Caco-2 (cell line): Measurements from ENCODE around the gene ERFE. TPM values are rescaled to one million over a fixed set of nuclear protein-coding genes. Genes with fewer than 3 reads are reported as not detected.

Source experiments
- BruUV-seq: library from RNA; stranded (reverse); fragments of 400-500 nt; replicated peaks from 2 replicates; lab custom pipeline; 2021; lab: Mats Ljungman, UMichigan
- CTCF ChIA-PET: fragments of 300-600 bp; sonication (Branson Sonifier 250); formaldehyde crosslinking; loops from one replicate; lab custom pipeline; 2022; ENCODE audit warnings: antibody characterized with exemption; lab: Charles Lee
- POLR2A ChIA-PET: fragments of 300-600 bp; sonication (Branson Sonifier 250); formaldehyde crosslinking; loops from one replicate; lab custom pipeline; 2022; ENCODE audit warnings: antibody characterized with exemption; lab: Charles Lee
- DNase-seq, 2 experiments: peaks; one replicate each; pipeline versions ENCODE4 v3.0.0 to v3.0.0-alpha.2; 2020 to 2022
- H3K27me3 ChIP-seq: replicated peaks from 2 replicates; pipeline ENCODE4 v1.6.0; 2011; ENCODE audit warnings: low read length; ENCODE audit not compliant: control insufficient read depth, insufficient read depth
- H3K36me3 ChIP-seq: 2 replicates; pipeline ENCODE4 v1.5.1; 2011; ENCODE audit warnings: low read length; ENCODE audit not compliant: control insufficient read depth, insufficient read depth
- H3K4me1 ChIP-seq: fragments of 250-450 bp; sonication (Bioruptor Pico); 2 replicates; pipeline ENCODE4 v1.5.1; 2020; ENCODE audit warnings: mild to moderate bottlenecking
- H3K4me3 ChIP-seq: 2 replicates; pipeline ENCODE4 v1.5.1; 2011; ENCODE audit warnings: low read depth, mild to moderate bottlenecking, control low read depth, low read length
- H3K9me3 ChIP-seq: fragments of 250-450 bp; sonication (Bioruptor Pico); 2 replicates; pipeline ENCODE4 v1.5.1; 2020; ENCODE audit warnings: mild to moderate bottlenecking, moderate library complexity
- H3K27ac Mint-ChIP-seq: one replicate; pipeline ENCODE4 v1.8.0; 2022; ENCODE audit warnings: mixed read lengths; ENCODE audit not compliant: unreplicated experiment
- H3K27me3 Mint-ChIP-seq: one replicate; pipeline ENCODE4 v1.8.0; 2022; ENCODE audit warnings: mixed read lengths; ENCODE audit not compliant: insufficient read depth, unreplicated experiment
- H3K36me3 Mint-ChIP-seq: one replicate; pipeline ENCODE4 v1.8.0; 2022; ENCODE audit warnings: mild to moderate bottlenecking, mixed read lengths; ENCODE audit not compliant: insufficient read depth, unreplicated experiment
- H3K4me1 Mint-ChIP-seq: one replicate; pipeline ENCODE4 v1.8.0; 2022; ENCODE audit warnings: low read depth, mixed read lengths; ENCODE audit not compliant: unreplicated experiment
- H3K4me3 Mint-ChIP-seq: one replicate; pipeline ENCODE4 v1.8.0; 2022; ENCODE audit warnings: mild to moderate bottlenecking, moderate library complexity, mixed read lengths; ENCODE audit not compliant: unreplicated experiment
- H3K9me3 Mint-ChIP-seq: one replicate; pipeline ENCODE4 v1.8.0; 2022; ENCODE audit warnings: mixed read lengths; ENCODE audit not compliant: unreplicated experiment
- intact Hi-C: fragments of 100-400 bp; cut with micrococcal nuclease; formaldehyde crosslinking; loops from one replicate; pipeline ENCODE4 v1.10.0; 2022; ENCODE audit not compliant: unreplicated experiment
- total RNA-seq: library from RNA; stranded (reverse); gene quantifications from 2 replicates; pipeline ENCODE4 v1.2.3, GENCODE V29; 2022
- TF ChIP-seq, protein P1 (sequence below), 2 experiments: fragments of 200-600 bp in 1 of 2; IDR thresholded peaks; 1 replicate in 1 of 2; 2 replicates in 1 of 2; pipeline versions ENCODE4 v1.5.1 to v1.8.0; 2011 to 2022; ENCODE audit warnings: antibody characterized with exemption in 1 of 2, control low read depth in 1 of 2, inconsistent platforms in 1 of 2, low read depth in 1 of 2, low read length in 1 of 2, mild to moderate bottlenecking in 1 of 2, moderate library complexity in 1 of 2; ENCODE audit not compliant: insufficient read depth in 1 of 2, severe bottlenecking in 1 of 2, unreplicated experiment in 1 of 2

Gene ERFE
- total RNA-seq, 1 experiment from 2014 or later = 1.4 TPM

DNA sequence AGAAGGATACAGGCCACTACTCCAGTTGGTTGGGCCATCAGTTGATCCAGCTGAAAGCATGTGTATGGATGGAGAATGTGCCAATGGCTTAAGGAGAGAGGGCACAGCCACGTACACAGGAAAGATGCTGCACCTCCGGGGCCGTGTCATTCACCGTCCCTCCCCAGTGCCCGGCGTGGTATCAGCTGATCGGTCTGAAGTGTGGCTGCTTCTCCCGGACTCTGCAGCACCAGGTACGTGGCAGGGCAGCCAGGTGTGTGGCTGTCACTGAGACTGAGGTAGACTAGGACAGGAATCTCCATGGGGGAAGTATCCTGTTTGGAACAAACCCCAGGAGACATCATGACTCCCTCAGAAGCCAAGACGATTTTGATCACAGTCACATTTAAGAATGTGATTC lies 4.2 kb upstream of the ERFE start:
- Mint-ChIP-seq H3K4me1 (no peaks in the 10 kb centered on the region), H3K9me3 (no peaks in the 10 kb centered on the region), H3K27me3 (no peaks in the 10 kb centered on the region), H3K4me3 (no peak overlapping the region), H3K27ac (no peak overlapping the region), H3K36me3 (peaks cover 4% of the 10 kb centered on the region)
- intact Hi-C loops = loop anchor here (10.0 kb wide), 1 partner anchor 300 kb away; the partner anchor contains the start of gene RAMP1
- no TSS peak for BruUV-seq
- TF ChIP-seq, protein P1, sequence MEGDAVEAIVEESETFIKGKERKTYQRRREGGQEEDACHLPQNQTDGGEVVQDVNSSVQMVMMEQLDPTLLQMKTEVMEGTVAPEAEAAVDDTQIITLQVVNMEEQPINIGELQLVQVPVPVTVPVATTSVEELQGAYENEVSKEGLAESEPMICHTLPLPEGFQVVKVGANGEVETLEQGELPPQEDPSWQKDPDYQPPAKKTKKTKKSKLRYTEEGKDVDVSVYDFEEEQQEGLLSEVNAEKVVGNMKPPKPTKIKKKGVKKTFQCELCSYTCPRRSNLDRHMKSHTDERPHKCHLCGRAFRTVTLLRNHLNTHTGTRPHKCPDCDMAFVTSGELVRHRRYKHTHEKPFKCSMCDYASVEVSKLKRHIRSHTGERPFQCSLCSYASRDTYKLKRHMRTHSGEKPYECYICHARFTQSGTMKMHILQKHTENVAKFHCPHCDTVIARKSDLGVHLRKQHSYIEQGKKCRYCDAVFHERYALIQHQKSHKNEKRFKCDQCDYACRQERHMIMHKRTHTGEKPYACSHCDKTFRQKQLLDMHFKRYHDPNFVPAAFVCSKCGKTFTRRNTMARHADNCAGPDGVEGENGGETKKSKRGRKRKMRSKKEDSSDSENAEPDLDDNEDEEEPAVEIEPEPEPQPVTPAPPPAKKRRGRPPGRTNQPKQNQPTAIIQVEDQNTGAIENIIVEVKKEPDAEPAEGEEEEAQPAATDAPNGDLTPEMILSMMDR (IDR thresholded peaks at IDR 0.05; ENCODE audit: insufficient read depth in 1 of 2, low read depth in 1 of 2, low read length in 1 of 2, severe bottlenecking in 1 of 2, unreplicated experiment in 1 of 2) = no peak
- Histone ChIP-seq H3K9me3 (no peaks in the 10 kb centered on the region), H3K4me3 (no peak overlapping the region), H3K4me1 (no peaks in the 10 kb centered on the region), H3K36me3 (no peaks in the 10 kb centered on the region), H3K27me3 (no peaks in the 10 kb centered on the region)
- CTCF ChIA-PET = no interaction called here
- POLR2A ChIA-PET = no interaction called here
- DNase-seq = no peak

DNA sequence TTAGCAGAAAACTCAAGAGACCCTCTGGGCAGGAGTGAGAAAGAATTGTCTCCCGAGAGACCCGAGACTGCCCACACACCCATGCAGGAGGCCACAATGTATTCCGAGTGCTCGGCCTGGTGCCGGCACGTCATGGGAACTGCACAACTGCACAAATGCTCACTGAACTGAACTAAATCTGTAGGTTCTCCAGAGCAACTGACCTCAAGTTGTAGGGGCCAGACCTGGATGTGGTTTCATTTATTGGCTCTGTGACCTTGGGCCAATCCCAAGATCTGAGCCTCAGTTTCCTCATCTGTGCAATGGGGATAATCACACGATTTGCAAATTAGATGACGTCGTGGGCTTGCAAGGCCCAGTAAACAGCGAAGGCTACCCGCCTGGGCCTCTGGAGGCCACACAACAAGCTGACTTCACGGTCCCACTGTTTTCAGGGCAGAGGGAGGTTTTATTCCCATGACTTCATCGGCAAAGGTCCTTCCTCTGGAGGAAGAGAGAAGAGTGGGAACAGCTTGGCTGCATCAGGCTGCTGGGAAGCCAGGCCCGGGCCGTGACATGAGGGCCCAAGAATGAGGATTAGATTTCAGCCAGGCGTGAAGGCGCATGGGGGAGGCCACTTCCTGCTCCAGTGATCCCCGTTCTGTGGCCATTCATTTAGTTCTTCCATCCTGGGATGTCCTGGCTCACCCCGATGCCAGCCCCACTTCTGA lies 3.6 kb upstream of the ERFE start:
- DNase-seq = no peak
- H3K27ac Mint-ChIP-seq = no peak overlapping the region
- BruUV-seq = no TSS peak
- no peaks in the 10 kb centered on the region for H3K9me3 ChIP-seq
- CTCF ChIA-PET = no interaction called here
- no peak overlapping the region for H3K4me3 ChIP-seq
- no peaks in the 10 kb centered on the region for H3K27me3 ChIP-seq
- no peaks in the 10 kb centered on the region for H3K27me3 Mint-ChIP-seq
- H3K36me3 ChIP-seq = no peaks in the 10 kb centered on the region
- POLR2A ChIA-PET = no interaction called here
- peaks cover 4% of the 10 kb centered on the region for H3K36me3 Mint-ChIP-seq
- TF ChIP-seq, protein P1 (IDR thresholded peaks at IDR 0.05; ENCODE audit: insufficient read depth in 1 of 2, low read depth in 1 of 2, low read length in 1 of 2, severe bottlenecking in 1 of 2, unreplicated experiment in 1 of 2) = no peak
- H3K4me3 Mint-ChIP-seq = no peak overlapping the region
- H3K4me1 Mint-ChIP-seq = no peaks in the 10 kb centered on the region
- no peaks in the 10 kb centered on the region for H3K9me3 Mint-ChIP-seq
- no peaks in the 10 kb centered on the region for H3K4me1 ChIP-seq
- intact Hi-C loops = loop anchor here (10.0 kb wide), 1 partner anchor 300 kb away; the partner anchor contains the start of gene RAMP1

DNA sequence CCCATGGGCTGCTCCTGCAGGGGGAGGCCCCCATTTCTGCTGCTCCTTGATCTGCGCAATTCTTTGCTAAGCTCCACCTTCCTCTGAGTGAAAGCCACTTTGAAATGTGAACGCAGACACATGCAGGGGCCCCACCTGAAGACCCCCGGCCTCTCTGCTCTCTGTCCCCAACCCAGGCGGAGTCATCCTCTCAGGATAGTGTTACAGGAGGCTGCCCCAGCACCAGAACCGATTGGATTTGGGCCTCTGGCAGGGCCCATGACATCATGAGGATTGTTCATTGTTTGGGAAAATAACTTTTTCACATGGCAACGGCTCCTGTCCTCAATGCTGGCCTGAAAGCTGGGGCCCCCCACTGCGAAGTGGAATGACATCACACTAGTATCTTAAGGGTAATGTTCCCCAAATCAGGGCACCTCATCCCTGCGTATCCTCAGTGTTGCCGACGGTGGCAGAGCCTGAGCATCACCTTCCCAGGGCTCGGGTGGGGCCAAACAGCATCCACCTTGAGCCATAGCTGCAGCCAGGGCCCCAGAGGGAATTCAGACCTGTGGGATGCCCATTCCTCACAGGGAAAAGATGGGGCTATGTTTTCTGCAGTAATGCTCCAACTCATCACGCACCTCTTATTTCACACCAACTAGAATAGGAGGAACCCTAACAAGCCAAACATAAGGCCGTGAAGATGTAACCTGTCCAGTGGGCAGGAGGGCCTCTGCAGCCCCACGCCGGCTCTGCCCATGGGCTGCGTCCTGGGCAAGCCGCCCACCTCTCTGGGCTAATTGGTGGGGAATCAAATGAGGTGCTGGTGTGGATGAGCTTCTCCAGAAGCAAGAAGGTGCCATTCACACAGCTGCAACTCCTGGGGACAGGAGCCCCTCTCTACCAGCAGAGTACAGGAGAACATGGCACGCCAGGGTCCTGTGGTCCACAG lies 2.7 kb upstream of the ERFE start:
- H3K9me3 ChIP-seq = no peaks in the 10 kb centered on the region
- Mint-ChIP-seq H3K27ac (no peak overlapping the region), H3K4me1 (no peaks in the 10 kb centered on the region), H3K36me3 (peaks cover 4% of the 10 kb centered on the region), H3K27me3 (no peaks in the 10 kb centered on the region), H3K4me3 (no peak overlapping the region), H3K9me3 (no peaks in the 10 kb centered on the region)
- BruUV-seq = no TSS peak
- intact Hi-C loops = loop anchor here (10.0 kb wide), 1 partner anchor 301 kb away; the partner anchor contains the start of gene RAMP1
- no peak overlapping the region for H3K4me3 ChIP-seq
- H3K36me3 ChIP-seq = no peaks in the 10 kb centered on the region
- POLR2A ChIA-PET = no interaction called here
- no peaks in the 10 kb centered on the region for H3K4me1 ChIP-seq
- DNase-seq = no peak
- no peaks in the 10 kb centered on the region for H3K27me3 ChIP-seq
- CTCF ChIA-PET = no interaction called here
- TF ChIP-seq, protein P1 (IDR thresholded peaks at IDR 0.05; ENCODE audit: insufficient read depth in 1 of 2, low read depth in 1 of 2, low read length in 1 of 2, severe bottlenecking in 1 of 2, unreplicated experiment in 1 of 2) = no peak
